HCT116 (cell line): Measurements from ENCODE around the gene LINGO3. TPM values are rescaled to one million over a fixed set of nuclear protein-coding genes. Genes with fewer than 3 reads are reported as not detected.
A peak's percentile ranks its signal among the peaks of the same experiment; 100 is the strongest.

Experiments used
- ATAC-seq: fragments of 200-7000 bp; cut with Tn5 transposase; 2 replicates; pipeline ENCODE4 v1.9.1; 2020; ENCODE audit warnings: mild to moderate bottlenecking, moderate library complexity
- BruUV-seq: library from RNA; stranded (reverse); fragments of 400-500 nt; replicated peaks from 2 replicates; lab custom pipeline; 2021; lab: Mats Ljungman, UMichigan
- CTCF ChIA-PET: fragments of 300-600 bp; sonication (Branson Sonifier 250); formaldehyde crosslinking; loops from one replicate; lab custom pipeline; 2021; ENCODE audit warnings: antibody characterized with exemption; lab: Charles Lee
- POLR2A ChIA-PET: fragments of 300-600, 350-600 bp; sonication (Branson Sonifier 250); formaldehyde crosslinking; loops from one replicate; lab custom pipeline; 2021; ENCODE audit warnings: antibody characterized with exemption; lab: Charles Lee
- RAD21 ChIA-PET, 2 experiments: fragments of 300-600 bp; sonication (Branson Sonifier 250); formaldehyde crosslinking; loops; one replicate each; lab custom pipeline; 2023; ENCODE audit warnings: low total read pairs in 2 of 2; ENCODE audit not compliant: uncharacterized antibody in 2 of 2, unreplicated experiment in 2 of 2, low non-redundant PET in 1 of 2; lab: Charles Lee
- DNase-seq: peaks from one replicate; pipeline ENCODE4 v3.0.0-alpha.2; 2010; ENCODE audit warnings: low read depth, low spot score
- H2AFZ ChIP-seq: fragments of 200-600 bp; shearing (Covaris generic), sonication (generic); 2 replicates; pipeline ENCODE4 v1.6.1; 2017; ENCODE audit warnings: low read depth, mixed run types, mixed read lengths, antibody characterized with exemption, low read length; ENCODE audit not compliant: poor library complexity, severe bottlenecking
- H3K27ac ChIP-seq: 2 replicates; pipeline ENCODE4 v1.5.1; 2012; ENCODE audit warnings: low read depth, low read length
- H3K27me3 ChIP-seq: fragments of 200-600 bp; sonication (generic); 2 replicates; pipeline ENCODE4 v1.6.1; 2016; ENCODE audit warnings: mixed run types, low read length, mixed read lengths; ENCODE audit not compliant: insufficient read depth
- H3K36me3 ChIP-seq, 2 experiments: fragments of 200-500 bp in 1 of 2; fragments of 200-600 bp in 1 of 2; sonication (Bioruptor generic) in 1 of 2; sonication (generic) in 1 of 2; 2 replicates each; pipeline versions ENCODE4 v1.5.1 to v1.6.1; 2014 to 2016; ENCODE audit warnings: low read length in 2 of 2, inconsistent platforms in 1 of 2, mixed read lengths in 1 of 2, mixed run types in 1 of 2; ENCODE audit not compliant: insufficient read depth in 2 of 2, control insufficient read depth in 1 of 2
- H3K4me1 ChIP-seq, 2 experiments: fragments of 200-600 bp in 1 of 2; sonication (generic) in 1 of 2; 2 replicates each; pipeline versions ENCODE4 v1.5.1 to v1.6.1; 2012 to 2017; ENCODE audit warnings: low read length in 2 of 2, inconsistent platforms in 1 of 2, mild to moderate bottlenecking in 1 of 2, mixed read lengths in 1 of 2, mixed run types in 1 of 2, moderate library complexity in 1 of 2; ENCODE audit not compliant: insufficient read depth in 2 of 2, control insufficient read depth in 1 of 2
- H3K4me2 ChIP-seq: fragments of 200-600 bp; sonication (generic); 2 replicates; pipeline ENCODE4 v1.6.1; 2017; ENCODE audit warnings: mixed run types, low read length, mixed read lengths
- H3K4me3 ChIP-seq, 2 experiments: fragments of 200-600 bp in 1 of 2; sonication (generic) in 1 of 2; replicated peaks in 1 of 2; 2 replicates each; pipeline ENCODE4 v1.5.1; 2011 to 2016; ENCODE audit warnings: low read length in 2 of 2, control low read depth in 1 of 2, low read depth in 1 of 2, mild to moderate bottlenecking in 1 of 2, mixed read lengths in 1 of 2, mixed run types in 1 of 2
- H3K79me2 ChIP-seq: fragments of 200-600 bp; sonication (generic); 2 replicates; pipeline ENCODE4 v1.6.1; 2017; ENCODE audit warnings: mild to moderate bottlenecking, mixed run types, low read length, moderate library complexity, mixed read lengths; ENCODE audit not compliant: insufficient read depth
- H3K9ac ChIP-seq: fragments of 200-600 bp; sonication (generic); 2 replicates; pipeline ENCODE4 v1.6.1; 2016; ENCODE audit warnings: low read length, mixed read lengths
- H3K9me2 ChIP-seq: fragments of 200-600 bp; sonication (generic), shearing (Covaris generic); 2 replicates; pipeline ENCODE4 v1.6.1; 2017; ENCODE audit warnings: mixed run types, mild to moderate bottlenecking, moderate library complexity; ENCODE audit not compliant: insufficient read depth
- H3K9me3 ChIP-seq, 2 experiments: fragments of 200-500 bp in 1 of 2; fragments of 200-600 bp in 1 of 2; sonication (Bioruptor generic) in 1 of 2; sonication (generic) in 1 of 2; 2 replicates each; pipeline ENCODE4 v1.6.1; 2014 to 2017; ENCODE audit warnings: low read length in 2 of 2, mixed read lengths in 2 of 2, inconsistent platforms in 1 of 2, low read depth in 1 of 2, mild to moderate bottlenecking in 1 of 2, mixed run types in 1 of 2, moderate library complexity in 1 of 2; ENCODE audit not compliant: control insufficient read depth in 1 of 2, insufficient read depth in 1 of 2
- H4K20me1 ChIP-seq: fragments of 200-600 bp; sonication (generic), shearing (Covaris generic); 2 replicates; pipeline ENCODE4 v1.6.1; 2017; ENCODE audit warnings: mixed run types, mild to moderate bottlenecking, moderate library complexity; ENCODE audit not compliant: insufficient read depth
- POLR2A ChIP-seq: IDR thresholded peaks from 2 replicates; pipeline ENCODE4 v1.7.0; 2011; ENCODE audit warnings: borderline replicate concordance; ENCODE audit not compliant: insufficient read depth, insufficient read length; ENCODE audit errors: extremely low read depth
- POLR2AphosphoS5 ChIP-seq: IDR thresholded peaks from 2 replicates; pipeline ENCODE4 v1.6.1; 2011; ENCODE audit warnings: mild to moderate bottlenecking, low read depth, low read length, moderate library complexity
- RAD21 ChIP-seq: IDR thresholded peaks from 2 replicates; pipeline ENCODE4 v1.6.1; 2012; ENCODE audit warnings: low read depth, mild to moderate bottlenecking
- TCF7L2 ChIP-seq: IDR thresholded peaks from 2 replicates; pipeline ENCODE4 v1.7.0; 2011; ENCODE audit warnings: borderline replicate concordance, inconsistent platforms; ENCODE audit not compliant: insufficient read depth, insufficient read length; ENCODE audit errors: extremely low read depth
- ZBTB33 ChIP-seq: IDR thresholded peaks from 2 replicates; pipeline ENCODE4 v1.6.1; 2011; ENCODE audit warnings: mild to moderate bottlenecking, low read length, moderate library complexity; ENCODE audit not compliant: insufficient replicate concordance; ENCODE audit errors: extremely low read depth
- intact Hi-C: fragments of 100-400 bp; cut with micrococcal nuclease; formaldehyde crosslinking; loops from 2 replicates; pipeline ENCODE4 v1.10.0; 2022
- total RNA-seq: library from RNA; stranded (reverse); gene quantifications from one replicate; pipeline ENCODE4 v1.2.1, GENCODE V29; 2021; ENCODE audit not compliant: unreplicated experiment
- TF ChIP-seq, protein P1 (sequence below), 3 experiments: fragments of 200-600 bp in 1 of 3; sonication (generic) in 1 of 3; IDR thresholded peaks in 2 of 3; conservative IDR thresholded peaks in 1 of 3; 2 replicates each; pipeline ENCODE4 v1.5.1; 2012 to 2017; ENCODE audit warnings: low read depth in 2 of 3, low read length in 2 of 3, antibody characterized with exemption in 1 of 3, borderline replicate concordance in 1 of 3, control low read depth in 1 of 3, mild to moderate bottlenecking in 1 of 3, mixed read lengths in 1 of 3, mixed run types in 1 of 3, moderate library complexity in 1 of 3; ENCODE audit not compliant: insufficient read depth in 1 of 3

Gene LINGO3
- total RNA-seq, 1 experiment from 2014 or later: not detected

DNA sequence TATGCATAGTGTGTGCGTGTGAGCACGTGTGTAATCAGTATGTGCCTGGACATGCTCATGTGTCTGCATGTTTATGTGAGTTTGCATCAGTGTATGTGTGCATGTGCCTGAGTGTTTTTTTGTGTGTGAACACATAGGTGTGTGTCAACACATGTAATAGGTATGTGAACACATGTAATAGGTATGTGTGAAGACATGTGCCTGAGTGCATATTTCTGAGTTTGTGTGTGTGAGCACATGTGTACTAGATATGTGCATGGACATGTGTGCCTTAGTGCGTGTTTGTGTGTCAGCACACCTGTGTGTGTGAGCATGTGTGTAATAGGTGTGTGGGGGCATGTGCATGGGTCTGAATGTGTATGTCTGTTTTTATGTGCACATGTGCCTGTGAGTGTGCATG, 27.9 kb upstream of the LINGO3 start:
- Histone ChIP-seq H3K79me2 (peaks cover 54% of the 10 kb centered on the region), H3K9me3 (peaks cover 0 to 11% of the 10 kb centered on the region in 2 experiments; a peak in 1 of 4 replicates), H2AFZ (no peak overlapping the region), H3K27ac (peak overlapping the region; percentile 35; the same call in 1 of the 2 replicates), H3K9me2 (no peaks in the 10 kb centered on the region), H3K27me3 (no peaks in the 10 kb centered on the region), H3K9ac (no peak overlapping the region), H3K4me3 (no peak overlapping the region), H3K4me1 (peaks cover 0 to 5% of the 10 kb centered on the region in 2 experiments; a peak in 1 of 4 replicates), H3K36me3 (no peaks in the 10 kb centered on the region), H4K20me1 (no peaks in the 10 kb centered on the region; the same call in 1 of the 2 replicates), H3K4me2 (no peak overlapping the region)
- DNase-seq: no peak
- TF ChIP-seq, protein P1, sequence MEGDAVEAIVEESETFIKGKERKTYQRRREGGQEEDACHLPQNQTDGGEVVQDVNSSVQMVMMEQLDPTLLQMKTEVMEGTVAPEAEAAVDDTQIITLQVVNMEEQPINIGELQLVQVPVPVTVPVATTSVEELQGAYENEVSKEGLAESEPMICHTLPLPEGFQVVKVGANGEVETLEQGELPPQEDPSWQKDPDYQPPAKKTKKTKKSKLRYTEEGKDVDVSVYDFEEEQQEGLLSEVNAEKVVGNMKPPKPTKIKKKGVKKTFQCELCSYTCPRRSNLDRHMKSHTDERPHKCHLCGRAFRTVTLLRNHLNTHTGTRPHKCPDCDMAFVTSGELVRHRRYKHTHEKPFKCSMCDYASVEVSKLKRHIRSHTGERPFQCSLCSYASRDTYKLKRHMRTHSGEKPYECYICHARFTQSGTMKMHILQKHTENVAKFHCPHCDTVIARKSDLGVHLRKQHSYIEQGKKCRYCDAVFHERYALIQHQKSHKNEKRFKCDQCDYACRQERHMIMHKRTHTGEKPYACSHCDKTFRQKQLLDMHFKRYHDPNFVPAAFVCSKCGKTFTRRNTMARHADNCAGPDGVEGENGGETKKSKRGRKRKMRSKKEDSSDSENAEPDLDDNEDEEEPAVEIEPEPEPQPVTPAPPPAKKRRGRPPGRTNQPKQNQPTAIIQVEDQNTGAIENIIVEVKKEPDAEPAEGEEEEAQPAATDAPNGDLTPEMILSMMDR (IDR thresholded peaks at IDR 0.05 in 2 of 3, conservative IDR thresholded peaks at IDR 0.05 in 1 of 3; ENCODE audit: borderline replicate concordance in 1 of 3, insufficient read depth in 1 of 3, low read depth in 2 of 3, low read length in 2 of 3): no peak
- TF ChIP-seq TCF7L2 (no peak), POLR2A (no peak), RAD21 (no peak), ZBTB33 (no peak), POLR2AphosphoS5 (no peak)
- no TSS peak for BruUV-seq
- no peak for ATAC-seq
- POLR2A ChIA-PET: no interaction called here
- CTCF ChIA-PET: no interaction called here
- RAD21 ChIA-PET: no interaction called here
- intact Hi-C loops: no loop called here
